ENCODE results near the gene PRSS37.

Gene PRSS37

GRCh38 chr7:141788296-141788695, 53.0 kb downstream of the PRSS37 start:
- DNase-seq (ENCODE audit: low spot score): no peak
